Frontal cortex (tissue), 1 donor: ENCODE data around the gene SLC35A4. TPM values are rescaled to one million over a fixed set of nuclear protein-coding genes. Genes with fewer than 3 reads are reported as not detected.

Experiments used
- small RNA-seq: library from RNA; depleted of rRNA; stranded (forward); fragments of <200 nt; gene quantifications from one replicate; pipeline ENCODE3, GENCODE V24; 2014
- total RNA-seq: library from RNA; depleted of rRNA; stranded (reverse); fragments of >200 nt; gene quantifications from one replicate; pipeline ENCODE4 v1.2.3, GENCODE V29; 2014

The SLC35A4 gene
- total RNA-seq, 1 donor from 2014 or later = 2.0 TPM

Small RNA genes lying within 50 kb of the gene (small RNA-seq; reads per million reads assigned to genes)
- gene RF00279 (not detected), gene RF00443 (not detected)

Other genes starting within 250 kb of the SLC35A4 start
- gene HBEGF, start 218.2 kb upstream of the SLC35A4 start, total RNA-seq = 12.6 TPM
- under 0.01 TPM for gene SLC4A9, start 204.6 kb upstream of the SLC35A4 start, total RNA-seq
- 62.0 TPM for gene ANKHD1, start 163.0 kb upstream of the SLC35A4 start, total RNA-seq
- not detected for gene EIF4EBP3, start 17.2 kb upstream of the SLC35A4 start, total RNA-seq
- gene SRA1, start 7.4 kb upstream of the SLC35A4 start, total RNA-seq = 17.1 TPM
- 23.2 TPM for gene APBB3, start 230 bp upstream of the SLC35A4 start, total RNA-seq
- 11.4 TPM for gene CD14, start 68.3 kb downstream of the SLC35A4 start, total RNA-seq
- 5.7 TPM for gene TMCO6, start 74.6 kb downstream of the SLC35A4 start, total RNA-seq
- gene NDUFA2, start 82.8 kb downstream of the SLC35A4 start, total RNA-seq = 28.5 TPM
- 83.6 TPM for gene IK, start 83.0 kb downstream of the SLC35A4 start, total RNA-seq
- 12.6 TPM for gene WDR55, start 100.1 kb downstream of the SLC35A4 start, total RNA-seq
- gene DND1, start 108.7 kb downstream of the SLC35A4 start, total RNA-seq = 0.82 TPM
- 74.2 TPM for gene HARS1, start 126.5 kb downstream of the SLC35A4 start, total RNA-seq
- gene HARS2, start 126.6 kb downstream of the SLC35A4 start, total RNA-seq = 25.7 TPM
- gene ZMAT2, start 135.6 kb downstream of the SLC35A4 start, total RNA-seq = 68.1 TPM
- 8.6 TPM for gene PCDHA1, start 221.3 kb downstream of the SLC35A4 start, total RNA-seq
- 10.6 TPM for gene PCDHA2, start 230.0 kb downstream of the SLC35A4 start, total RNA-seq
- gene PCDHA3, start 236.2 kb downstream of the SLC35A4 start, total RNA-seq = 16.3 TPM
- gene PCDHA4, start 242.2 kb downstream of the SLC35A4 start, total RNA-seq = 12.2 TPM